ENCODE measurements around the gene SLC8B1. TPM values are rescaled to one million over a fixed set of nuclear protein-coding genes. Genes with fewer than 3 reads are reported as not detected.

SLC8B1 gene
- total RNA-seq, 1 experiment from 2014 or later = 29.0 TPM

DNA sequence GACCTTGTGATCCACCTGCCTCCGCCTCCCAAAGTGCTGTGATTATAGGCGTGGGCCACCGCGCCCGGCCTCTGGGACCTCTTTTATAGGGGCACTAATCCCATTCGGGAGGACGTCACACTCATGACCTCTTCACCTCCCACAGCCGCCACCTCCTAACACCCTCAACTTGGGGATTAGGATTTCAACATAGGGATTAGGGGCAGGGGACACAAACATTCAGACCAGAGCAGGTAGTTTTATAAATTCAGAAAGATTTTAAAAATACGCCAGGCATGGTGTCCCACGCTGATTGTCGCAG is 64.2 kb downstream of the SLC8B1 start:
- no peaks in the 10 kb centered on the region for H3K27me3 ChIP-seq (ENCODE audit: insufficient read depth, low read depth)
- no peaks in the 10 kb centered on the region for H4K20me1 ChIP-seq (ENCODE audit: insufficient read depth)
- H3K79me2 ChIP-seq (ENCODE audit: low read depth) = no peaks in the 10 kb centered on the region
- H3K4me1 ChIP-seq (replicated peaks; ENCODE audit: insufficient read depth) = no peaks in the 10 kb centered on the region
- H2AFZ ChIP-seq = no peak overlapping the region
- no peaks in the 10 kb centered on the region for H3K9me2 ChIP-seq (ENCODE audit: insufficient read depth)
- no TSS peak for BruUV-seq (replicated peaks)
- intact Hi-C loops (cut with micrococcal nuclease; ENCODE audit: unreplicated experiment) = no loop called here
- no peak overlapping the region for H3K4me2 ChIP-seq
- no peaks in the 10 kb centered on the region for H3K36me3 ChIP-seq (ENCODE audit: low read depth)
- CTCF ChIA-PET = interaction anchor here (0.7 kb wide), 1 partner anchor 85 kb away, joined by 8 read pairs; no protein-coding TSS in a partner anchor
- no peaks in the 10 kb centered on the region for H3K9me3 ChIP-seq (ENCODE audit: insufficient read depth, low read depth)
- H3K4me3 ChIP-seq = no peak overlapping the region
- POLR2A ChIA-PET (ENCODE audit: unreplicated experiment) = no interaction called here
- TF ChIP-seq EZH2 (IDR thresholded peaks at IDR 0.05; ENCODE audit: low read depth) = no peak
- TF ChIP-seq, protein P1, sequence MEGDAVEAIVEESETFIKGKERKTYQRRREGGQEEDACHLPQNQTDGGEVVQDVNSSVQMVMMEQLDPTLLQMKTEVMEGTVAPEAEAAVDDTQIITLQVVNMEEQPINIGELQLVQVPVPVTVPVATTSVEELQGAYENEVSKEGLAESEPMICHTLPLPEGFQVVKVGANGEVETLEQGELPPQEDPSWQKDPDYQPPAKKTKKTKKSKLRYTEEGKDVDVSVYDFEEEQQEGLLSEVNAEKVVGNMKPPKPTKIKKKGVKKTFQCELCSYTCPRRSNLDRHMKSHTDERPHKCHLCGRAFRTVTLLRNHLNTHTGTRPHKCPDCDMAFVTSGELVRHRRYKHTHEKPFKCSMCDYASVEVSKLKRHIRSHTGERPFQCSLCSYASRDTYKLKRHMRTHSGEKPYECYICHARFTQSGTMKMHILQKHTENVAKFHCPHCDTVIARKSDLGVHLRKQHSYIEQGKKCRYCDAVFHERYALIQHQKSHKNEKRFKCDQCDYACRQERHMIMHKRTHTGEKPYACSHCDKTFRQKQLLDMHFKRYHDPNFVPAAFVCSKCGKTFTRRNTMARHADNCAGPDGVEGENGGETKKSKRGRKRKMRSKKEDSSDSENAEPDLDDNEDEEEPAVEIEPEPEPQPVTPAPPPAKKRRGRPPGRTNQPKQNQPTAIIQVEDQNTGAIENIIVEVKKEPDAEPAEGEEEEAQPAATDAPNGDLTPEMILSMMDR (conservative IDR thresholded peaks at IDR 0.05) = no peak
- no peak for DNase-seq
- no peaks in the 10 kb centered on the region for H3F3A ChIP-seq (ENCODE audit: insufficient read depth, low read depth)
- H3K27ac ChIP-seq = no peak overlapping the region

DNA sequence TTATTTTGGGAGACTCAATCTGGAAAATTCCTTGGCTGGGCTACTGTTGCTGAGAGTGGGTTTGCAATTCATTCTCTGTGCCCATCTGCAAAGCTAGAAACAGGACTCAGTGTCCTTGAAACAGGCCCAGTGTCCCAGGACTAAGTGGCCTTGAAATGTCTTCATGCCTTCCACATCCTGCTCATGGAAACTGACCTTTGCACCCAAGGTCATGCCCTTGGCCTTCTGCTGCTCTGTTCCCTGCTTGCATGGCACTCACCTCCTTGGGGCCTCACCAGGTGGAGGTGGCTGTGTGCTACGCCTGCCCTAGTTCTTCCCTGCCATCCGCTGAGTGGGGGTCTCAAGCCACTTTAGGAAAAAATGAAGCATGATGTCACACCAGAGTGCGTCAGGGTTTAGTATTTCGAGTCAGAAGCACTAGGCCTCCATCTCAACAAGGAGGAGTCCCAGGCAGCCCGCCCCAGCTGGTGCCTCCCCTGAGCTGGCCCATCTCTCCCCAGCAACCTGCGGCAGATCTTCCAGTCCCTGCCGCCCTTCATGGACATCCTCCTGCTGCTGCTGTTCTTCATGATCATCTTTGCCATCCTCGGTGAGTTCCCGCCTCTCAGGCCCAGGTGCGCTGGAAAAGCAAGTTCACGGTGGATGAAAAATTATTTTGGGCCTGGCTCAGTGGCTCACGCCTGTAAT is 65.5 kb downstream of the SLC8B1 start:
- H3K27ac ChIP-seq = no peak overlapping the region
- DNase-seq = no peak
- CTCF ChIA-PET = no interaction called here

DNA sequence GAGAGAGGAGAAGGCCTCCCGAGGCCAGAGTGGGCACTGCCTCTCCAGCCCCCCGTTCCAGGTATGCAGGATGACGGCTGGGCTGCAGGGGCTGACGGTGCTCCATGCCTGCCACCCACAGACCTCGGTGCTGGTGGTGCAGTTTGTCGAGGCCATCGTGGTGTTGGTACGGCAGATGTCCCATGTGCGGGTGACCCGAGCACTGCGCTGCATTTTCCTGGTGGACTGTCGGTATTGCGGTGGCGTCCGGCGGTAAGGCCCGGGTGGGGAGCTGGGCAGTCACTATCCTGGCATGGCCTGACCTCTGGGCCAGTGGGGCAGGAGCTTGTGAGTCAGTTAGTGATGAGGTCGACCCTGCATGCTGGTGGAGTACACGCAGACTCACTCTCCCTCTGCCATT is 66.3 kb downstream of the SLC8B1 start:
- POLR2A ChIA-PET (ENCODE audit: unreplicated experiment) = no interaction called here
- Histone ChIP-seq H3K4me2 (no peak overlapping the region), H3K9me2 (ENCODE audit: insufficient read depth) (no peaks in the 10 kb centered on the region), H3K4me1 (replicated peaks; ENCODE audit: insufficient read depth) (no peaks in the 10 kb centered on the region), H4K20me1 (ENCODE audit: insufficient read depth) (no peaks in the 10 kb centered on the region), H3K79me2 (ENCODE audit: low read depth) (no peaks in the 10 kb centered on the region), H3K27ac (no peak overlapping the region), H3K4me3 (no peak overlapping the region), H2AFZ (no peak overlapping the region), H3K9me3 (ENCODE audit: insufficient read depth, low read depth) (no peaks in the 10 kb centered on the region), H3F3A (ENCODE audit: insufficient read depth, low read depth) (no peaks in the 10 kb centered on the region), H3K27me3 (ENCODE audit: insufficient read depth, low read depth) (no peaks in the 10 kb centered on the region), H3K36me3 (ENCODE audit: low read depth) (no peaks in the 10 kb centered on the region)
- no peak for TF ChIP-seq EZH2 (IDR thresholded peaks at IDR 0.05; ENCODE audit: low read depth)
- TF ChIP-seq, protein P1 (conservative IDR thresholded peaks at IDR 0.05) = no peak
- no peak for DNase-seq
- CTCF ChIA-PET = no interaction called here
- BruUV-seq (replicated peaks) = no TSS peak
- intact Hi-C loops (cut with micrococcal nuclease; ENCODE audit: unreplicated experiment) = no loop called here

More for the DNA sequence above, 65.5 kb downstream of the SLC8B1 start:
- POLR2A ChIA-PET (ENCODE audit: unreplicated experiment) = no interaction called here
- Histone ChIP-seq H3F3A (ENCODE audit: insufficient read depth, low read depth) (no peaks in the 10 kb centered on the region), H3K27me3 (ENCODE audit: insufficient read depth, low read depth) (no peaks in the 10 kb centered on the region), H3K4me3 (no peak overlapping the region), H3K9me2 (ENCODE audit: insufficient read depth) (no peaks in the 10 kb centered on the region), H2AFZ (no peak overlapping the region), H3K4me1 (replicated peaks; ENCODE audit: insufficient read depth) (no peaks in the 10 kb centered on the region), H3K79me2 (ENCODE audit: low read depth) (no peaks in the 10 kb centered on the region), H3K9me3 (ENCODE audit: insufficient read depth, low read depth) (no peaks in the 10 kb centered on the region), H3K36me3 (ENCODE audit: low read depth) (no peaks in the 10 kb centered on the region), H4K20me1 (ENCODE audit: insufficient read depth) (no peaks in the 10 kb centered on the region), H3K4me2 (no peak overlapping the region)
- no TSS peak for BruUV-seq (replicated peaks)
- intact Hi-C loops (cut with micrococcal nuclease; ENCODE audit: unreplicated experiment) = no loop called here
- TF ChIP-seq EZH2 (IDR thresholded peaks at IDR 0.05; ENCODE audit: low read depth) = no peak
- TF ChIP-seq, protein P1 (conservative IDR thresholded peaks at IDR 0.05) = no peak
